HCT116 (cell line): ENCODE results near the gene TAS2R30. TPM values are rescaled to one million over a fixed set of nuclear protein-coding genes. Genes with fewer than 3 reads are reported as not detected.

Experiments used
- ATAC-seq: fragments of 200-7000 bp; cut with Tn5 transposase; 2 replicates; pipeline ENCODE4 v1.9.1; 2020; ENCODE audit warnings: mild to moderate bottlenecking, moderate library complexity
- BruUV-seq: library from RNA; stranded (reverse); fragments of 400-500 nt; replicated peaks from 2 replicates; lab custom pipeline; 2021; lab: Mats Ljungman, UMichigan
- CTCF ChIA-PET: fragments of 300-600 bp; sonication (Branson Sonifier 250); formaldehyde crosslinking; loops from one replicate; lab custom pipeline; 2021; ENCODE audit warnings: antibody characterized with exemption; lab: Charles Lee
- POLR2A ChIA-PET: fragments of 300-600, 350-600 bp; sonication (Branson Sonifier 250); formaldehyde crosslinking; loops from one replicate; lab custom pipeline; 2021; ENCODE audit warnings: antibody characterized with exemption; lab: Charles Lee
- RAD21 ChIA-PET, 2 experiments: fragments of 300-600 bp; sonication (Branson Sonifier 250); formaldehyde crosslinking; loops; one replicate each; lab custom pipeline; 2023; ENCODE audit warnings: low total read pairs in 2 of 2; ENCODE audit not compliant: uncharacterized antibody in 2 of 2, unreplicated experiment in 2 of 2, low non-redundant PET in 1 of 2; lab: Charles Lee
- DNase-seq: peaks from one replicate; pipeline ENCODE4 v3.0.0-alpha.2; 2010; ENCODE audit warnings: low read depth, low spot score
- H2AFZ ChIP-seq: fragments of 200-600 bp; shearing (Covaris generic), sonication (generic); 2 replicates; pipeline ENCODE4 v1.6.1; 2017; ENCODE audit warnings: low read depth, mixed run types, mixed read lengths, antibody characterized with exemption, low read length; ENCODE audit not compliant: poor library complexity, severe bottlenecking
- H3K27ac ChIP-seq: 2 replicates; pipeline ENCODE4 v1.5.1; 2012; ENCODE audit warnings: low read depth, low read length
- H3K27me3 ChIP-seq: fragments of 200-600 bp; sonication (generic); 2 replicates; pipeline ENCODE4 v1.6.1; 2016; ENCODE audit warnings: mixed run types, low read length, mixed read lengths; ENCODE audit not compliant: insufficient read depth
- H3K36me3 ChIP-seq, 2 experiments: fragments of 200-500 bp in 1 of 2; fragments of 200-600 bp in 1 of 2; sonication (Bioruptor generic) in 1 of 2; sonication (generic) in 1 of 2; 2 replicates each; pipeline versions ENCODE4 v1.5.1 to v1.6.1; 2014 to 2016; ENCODE audit warnings: low read length in 2 of 2, inconsistent platforms in 1 of 2, mixed read lengths in 1 of 2, mixed run types in 1 of 2; ENCODE audit not compliant: insufficient read depth in 2 of 2, control insufficient read depth in 1 of 2
- H3K4me1 ChIP-seq, 2 experiments: fragments of 200-600 bp in 1 of 2; sonication (generic) in 1 of 2; 2 replicates each; pipeline versions ENCODE4 v1.5.1 to v1.6.1; 2012 to 2017; ENCODE audit warnings: low read length in 2 of 2, inconsistent platforms in 1 of 2, mild to moderate bottlenecking in 1 of 2, mixed read lengths in 1 of 2, mixed run types in 1 of 2, moderate library complexity in 1 of 2; ENCODE audit not compliant: insufficient read depth in 2 of 2, control insufficient read depth in 1 of 2
- H3K4me2 ChIP-seq: fragments of 200-600 bp; sonication (generic); 2 replicates; pipeline ENCODE4 v1.6.1; 2017; ENCODE audit warnings: mixed run types, low read length, mixed read lengths
- H3K4me3 ChIP-seq, 2 experiments: fragments of 200-600 bp in 1 of 2; sonication (generic) in 1 of 2; replicated peaks in 1 of 2; 2 replicates each; pipeline ENCODE4 v1.5.1; 2011 to 2016; ENCODE audit warnings: low read length in 2 of 2, control low read depth in 1 of 2, low read depth in 1 of 2, mild to moderate bottlenecking in 1 of 2, mixed read lengths in 1 of 2, mixed run types in 1 of 2
- H3K79me2 ChIP-seq: fragments of 200-600 bp; sonication (generic); 2 replicates; pipeline ENCODE4 v1.6.1; 2017; ENCODE audit warnings: mild to moderate bottlenecking, mixed run types, low read length, moderate library complexity, mixed read lengths; ENCODE audit not compliant: insufficient read depth
- H3K9ac ChIP-seq: fragments of 200-600 bp; sonication (generic); 2 replicates; pipeline ENCODE4 v1.6.1; 2016; ENCODE audit warnings: low read length, mixed read lengths
- H3K9me2 ChIP-seq: fragments of 200-600 bp; sonication (generic), shearing (Covaris generic); 2 replicates; pipeline ENCODE4 v1.6.1; 2017; ENCODE audit warnings: mixed run types, mild to moderate bottlenecking, moderate library complexity; ENCODE audit not compliant: insufficient read depth
- H3K9me3 ChIP-seq, 2 experiments: fragments of 200-500 bp in 1 of 2; fragments of 200-600 bp in 1 of 2; sonication (Bioruptor generic) in 1 of 2; sonication (generic) in 1 of 2; 2 replicates each; pipeline ENCODE4 v1.6.1; 2014 to 2017; ENCODE audit warnings: low read length in 2 of 2, mixed read lengths in 2 of 2, inconsistent platforms in 1 of 2, low read depth in 1 of 2, mild to moderate bottlenecking in 1 of 2, mixed run types in 1 of 2, moderate library complexity in 1 of 2; ENCODE audit not compliant: control insufficient read depth in 1 of 2, insufficient read depth in 1 of 2
- H4K20me1 ChIP-seq: fragments of 200-600 bp; sonication (generic), shearing (Covaris generic); 2 replicates; pipeline ENCODE4 v1.6.1; 2017; ENCODE audit warnings: mixed run types, mild to moderate bottlenecking, moderate library complexity; ENCODE audit not compliant: insufficient read depth
- ATF3 ChIP-seq: IDR thresholded peaks from 2 replicates; pipeline ENCODE4 v1.6.1; 2012
- CEBPB ChIP-seq: IDR thresholded peaks from 2 replicates; pipeline ENCODE4 v1.6.1; 2012; ENCODE audit warnings: low read depth
- EZH2 ChIP-seq: fragments of 200-600 bp; sonication (generic); IDR thresholded peaks from 2 replicates; pipeline ENCODE4 v1.6.1; 2017; ENCODE audit warnings: antibody characterized with exemption, mixed run types
- JUND ChIP-seq: IDR thresholded peaks from 2 replicates; pipeline ENCODE4 v1.6.1; 2012
- MAX ChIP-seq: IDR thresholded peaks from 2 replicates; pipeline ENCODE4 v1.6.1; 2012
- POLR2A ChIP-seq: IDR thresholded peaks from 2 replicates; pipeline ENCODE4 v1.7.0; 2011; ENCODE audit warnings: borderline replicate concordance; ENCODE audit not compliant: insufficient read depth, insufficient read length; ENCODE audit errors: extremely low read depth
- POLR2AphosphoS5 ChIP-seq: IDR thresholded peaks from 2 replicates; pipeline ENCODE4 v1.6.1; 2011; ENCODE audit warnings: mild to moderate bottlenecking, low read depth, low read length, moderate library complexity
- RAD21 ChIP-seq: IDR thresholded peaks from 2 replicates; pipeline ENCODE4 v1.6.1; 2012; ENCODE audit warnings: low read depth, mild to moderate bottlenecking
- SIN3A ChIP-seq: IDR thresholded peaks from 2 replicates; pipeline ENCODE4 v1.6.1; 2012; ENCODE audit warnings: low read depth
- SP1 ChIP-seq: IDR thresholded peaks from 2 replicates; pipeline ENCODE4 v1.6.1; 2012; ENCODE audit warnings: low read depth
- SRF ChIP-seq: IDR thresholded peaks from 2 replicates; pipeline ENCODE4 v1.6.1; 2012; ENCODE audit warnings: low read depth
- TCF7L2 ChIP-seq: IDR thresholded peaks from 2 replicates; pipeline ENCODE4 v1.7.0; 2011; ENCODE audit warnings: borderline replicate concordance, inconsistent platforms; ENCODE audit not compliant: insufficient read depth, insufficient read length; ENCODE audit errors: extremely low read depth
- YY1 ChIP-seq: IDR thresholded peaks from 2 replicates; pipeline ENCODE4 v1.6.1; 2011; ENCODE audit warnings: low read length, low read depth, moderate library complexity, mild to moderate bottlenecking; ENCODE audit not compliant: insufficient replicate concordance; ENCODE audit errors: extremely low read depth
- ZFX ChIP-seq: fragments of 450-650 bp; IDR thresholded peaks from 2 replicates; pipeline ENCODE4 v1.6.1; 2017
- ZNF274 ChIP-seq: fragments of 200-500 bp; sonication (Bioruptor generic); IDR thresholded peaks from 2 replicates; pipeline ENCODE4 v1.6.1; 2014; ENCODE audit warnings: mild to moderate bottlenecking, low read depth, low read length, inconsistent platforms
- intact Hi-C: fragments of 100-400 bp; cut with micrococcal nuclease; formaldehyde crosslinking; loops from 2 replicates; pipeline ENCODE4 v1.10.0; 2022
- total RNA-seq: library from RNA; stranded (reverse); gene quantifications from one replicate; pipeline ENCODE4 v1.2.1, GENCODE V29; 2021; ENCODE audit not compliant: unreplicated experiment

The TAS2R30 gene
- total RNA-seq, 1 experiment from 2014 or later, result 1.5 TPM

GRCh38 chr12:11133816-11134215, 628 bp downstream of the TAS2R30 start:
- ATAC-seq, result no peak
- BruUV-seq, result no TSS peak
- Histone ChIP-seq H2AFZ (no peak overlapping the region), H3K4me1 (no peaks in the 10 kb centered on the region), H3K27ac (no peak overlapping the region), H3K4me2 (no peak overlapping the region), H4K20me1 (peaks cover 8% of the 10 kb centered on the region; the same call in 1 of the 2 replicates), H3K9me3 (no peaks in the 10 kb centered on the region), H3K36me3 (no peaks in the 10 kb centered on the region), H3K9ac (no peak overlapping the region), H3K9me2 (no peaks in the 10 kb centered on the region), H3K27me3 (no peaks in the 10 kb centered on the region), H3K4me3 (no peak overlapping the region), H3K79me2 (peaks cover 90% of the 10 kb centered on the region)
- RAD21 ChIA-PET, result no interaction called here
- POLR2A ChIA-PET, result no interaction called here
- intact Hi-C loops, result no loop called here
- CTCF ChIA-PET, result no interaction called here
- no peak for TF ChIP-seq YY1
- no peak for TF ChIP-seq SIN3A
- TF ChIP-seq RAD21, result no peak
- no peak for TF ChIP-seq ZFX
- TF ChIP-seq CEBPB, result no peak
- no peak for TF ChIP-seq POLR2AphosphoS5
- no peak for TF ChIP-seq EZH2
- TF ChIP-seq TCF7L2, result no peak
- no peak for TF ChIP-seq SRF
- TF ChIP-seq SP1, result no peak
- no peak for TF ChIP-seq MAX
- TF ChIP-seq ZNF274, result no peak
- TF ChIP-seq JUND, result no peak
- no peak for TF ChIP-seq POLR2A
- TF ChIP-seq ATF3, result no peak
- no peak for DNase-seq
